NK-92 (cell line): Measurements from ENCODE around the gene NUFIP1.
"Not testable (repeated sequence)": the region's sequence is repeated elsewhere in the genome, so short reads cannot be mapped to it uniquely, and the experiment has no call there.

Source experiments
- DNase-seq: peaks from one replicate; lab custom pipeline; 2025; ENCODE audit not compliant: unreplicated experiment; lab: John Stamatoyannopoulos, UW

NUFIP1 gene

DNA sequence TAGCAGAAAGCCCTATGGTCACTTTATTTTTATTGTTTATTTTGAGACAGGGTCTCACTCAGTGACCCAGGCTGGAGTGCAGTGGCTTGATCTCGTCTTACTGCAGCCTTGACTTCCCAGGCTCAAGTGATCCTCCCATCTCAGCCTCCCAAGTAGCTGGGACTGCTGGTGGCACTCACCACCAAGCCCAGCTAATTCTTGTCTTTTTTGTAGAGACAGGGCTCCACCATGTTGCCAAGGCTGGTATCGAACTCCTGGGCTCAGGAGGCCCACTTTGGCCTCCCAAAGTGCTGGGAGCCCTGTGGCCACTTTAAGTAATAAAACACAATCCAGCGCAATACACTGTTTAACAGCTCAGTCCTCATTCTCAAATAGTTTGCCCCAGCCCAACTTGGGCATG lies 69.3 kb downstream of the NUFIP1 start:
- no peak for DNase-seq

DNA sequence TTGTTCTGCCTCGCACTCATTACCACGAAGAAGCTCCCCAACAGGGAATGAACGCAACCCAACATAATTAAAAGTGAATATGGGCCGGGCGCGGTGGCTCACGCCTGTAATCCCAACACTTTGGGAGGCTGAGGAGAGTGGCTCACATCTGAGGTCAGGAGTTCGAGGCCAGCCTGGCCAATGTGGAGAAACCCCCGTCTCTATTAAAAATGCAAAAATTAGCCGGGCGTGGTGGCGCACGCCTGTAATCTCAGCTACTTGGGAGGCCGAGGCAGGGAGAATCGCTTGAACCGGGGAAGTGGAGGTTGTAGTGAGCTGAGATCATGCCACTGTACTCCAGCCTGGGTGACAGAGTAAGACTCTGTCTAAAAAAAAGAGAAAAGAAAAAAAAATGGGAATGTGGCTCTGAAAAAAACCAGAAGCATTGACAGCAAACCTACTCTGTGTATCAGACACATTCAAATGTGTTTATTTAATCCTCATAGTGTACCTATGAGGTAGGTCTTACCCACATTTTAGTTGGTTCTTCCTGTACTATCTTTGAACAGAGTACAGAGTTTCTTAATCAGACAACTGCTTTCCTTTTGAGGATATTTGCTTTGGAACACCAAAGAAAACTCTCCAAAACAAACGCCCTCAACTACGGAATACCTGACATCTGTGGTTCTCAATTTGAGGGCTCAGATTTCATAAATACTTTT lies 70.0 kb downstream of the NUFIP1 start:
- no peak for DNase-seq

DNA sequence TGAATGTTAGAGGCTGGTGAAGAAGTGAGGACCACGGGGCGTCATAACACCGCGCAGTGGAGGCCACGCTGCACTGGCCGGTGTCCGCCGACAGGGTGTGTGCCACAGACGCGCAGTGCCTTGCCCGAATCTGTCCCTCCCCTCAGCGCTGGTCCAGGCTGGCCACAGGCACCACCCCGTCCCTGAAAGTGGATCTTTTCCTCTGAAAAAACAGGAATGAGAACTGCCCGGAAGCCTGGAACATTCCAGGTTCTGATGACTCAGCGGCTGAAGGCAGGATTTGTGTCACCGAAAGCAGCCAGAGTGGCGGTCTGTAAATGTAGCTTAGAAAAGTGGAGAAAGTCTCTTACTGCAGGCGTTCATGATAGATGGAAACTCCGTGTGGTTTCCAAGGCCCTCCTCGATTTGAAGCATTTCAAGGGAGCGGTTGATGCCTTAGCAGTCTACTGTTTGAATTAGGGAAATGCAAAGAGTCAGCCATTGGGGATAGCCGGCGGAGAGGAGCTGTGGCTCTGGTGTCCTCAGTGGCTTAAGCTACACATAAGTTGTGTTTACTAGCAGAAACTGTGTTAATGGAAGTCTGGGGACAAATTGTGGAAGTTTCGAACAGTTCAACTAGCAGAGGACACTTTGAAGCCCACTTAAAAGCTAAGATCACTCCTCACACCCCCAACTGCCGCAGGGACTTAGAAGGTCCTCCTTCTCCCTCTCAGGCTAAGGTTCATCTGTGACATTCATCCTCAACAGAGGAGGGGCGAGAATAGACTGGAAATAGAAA lies 70.8 kb downstream of the NUFIP1 start:
- DNase-seq, result peak; percentile 22

DNA sequence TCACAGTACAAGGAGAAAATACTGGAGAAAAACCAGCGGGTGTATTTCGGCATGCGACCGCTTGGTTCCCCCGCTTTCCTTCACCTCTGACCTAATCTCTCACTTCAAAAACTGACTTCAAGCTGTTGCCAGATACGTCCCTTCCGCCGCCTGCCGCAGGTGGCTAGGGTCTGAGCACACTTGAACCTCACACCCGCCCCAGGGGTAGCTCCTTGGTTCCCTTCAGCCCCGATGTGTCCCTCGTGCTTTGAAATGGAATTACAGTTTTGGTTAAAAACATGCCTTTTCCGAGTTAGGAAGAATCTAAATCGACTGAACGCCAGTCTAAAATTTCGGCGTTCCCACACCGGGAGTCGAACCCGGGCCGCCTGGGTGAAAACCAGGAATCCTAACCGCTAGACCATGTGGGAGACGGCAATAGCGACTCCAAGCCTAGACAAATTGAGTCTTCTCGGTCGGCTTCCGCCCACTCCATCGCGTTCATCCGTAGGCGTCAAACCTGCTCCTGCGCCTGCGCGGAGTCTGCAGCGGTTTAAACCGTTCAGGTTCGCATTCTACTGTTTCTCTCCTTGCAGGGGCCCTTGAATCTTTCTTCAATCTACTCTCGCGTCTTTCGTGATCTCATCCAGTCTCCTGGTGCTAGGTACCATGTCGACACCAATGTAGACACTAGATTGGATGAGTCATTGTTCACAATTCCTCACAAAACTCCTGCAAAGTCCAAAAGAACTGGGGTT lies 71.5 kb downstream of the NUFIP1 start:
- peak; percentile 84 for DNase-seq

DNA sequence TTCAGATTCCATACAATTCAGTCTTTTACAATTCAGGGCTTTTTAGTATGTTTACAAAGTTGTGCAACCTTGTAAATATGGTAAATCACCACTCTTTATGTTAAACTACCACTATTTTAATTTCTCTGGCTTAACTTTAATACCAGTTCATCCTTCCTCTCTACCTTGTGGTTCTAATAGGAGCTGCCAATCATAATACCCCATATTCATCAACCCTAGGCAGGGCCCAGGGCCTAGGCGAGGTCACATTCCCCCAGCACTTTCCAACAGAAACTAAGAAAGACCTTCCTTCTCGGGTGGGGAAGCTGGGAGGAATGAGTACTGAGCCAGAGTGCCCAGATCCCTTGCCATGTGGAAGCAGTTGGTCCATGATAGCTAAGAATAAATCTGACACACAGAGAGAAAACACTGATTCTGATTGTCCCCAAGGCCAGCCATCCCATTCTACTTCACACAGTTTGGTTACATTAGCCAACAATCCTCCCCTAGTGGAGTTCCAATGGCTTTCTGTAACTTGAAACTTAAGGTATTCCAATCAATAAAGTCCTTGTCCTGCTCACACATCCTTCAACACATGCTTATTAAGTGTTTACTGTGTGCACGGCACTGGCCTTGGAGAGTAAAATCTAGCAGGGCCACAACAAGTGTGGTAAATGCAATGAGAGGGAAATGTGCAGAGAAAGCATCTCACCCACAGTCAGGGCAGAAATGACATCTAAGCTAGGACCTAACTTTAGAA lies 76.8 kb downstream of the NUFIP1 start:
- no peak for DNase-seq

DNA sequence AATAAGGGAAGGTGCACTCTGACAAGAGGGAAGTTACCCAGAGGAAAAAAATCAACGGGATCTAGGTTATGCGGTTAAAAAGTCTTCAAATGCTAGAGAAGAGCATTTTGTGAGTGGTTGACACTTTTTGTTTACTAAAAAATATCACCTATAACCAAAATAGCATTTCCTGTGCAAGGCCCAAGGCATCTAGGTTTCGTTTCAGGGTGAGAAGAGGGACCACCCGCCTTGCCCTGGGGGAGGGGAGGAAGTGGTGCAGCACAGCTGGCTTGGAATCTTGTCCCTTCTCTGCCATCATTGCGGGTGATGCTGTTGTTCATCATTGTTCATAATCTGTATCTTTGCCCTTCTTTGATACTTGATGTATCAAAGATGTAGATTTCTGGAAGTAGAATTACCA lies 80.6 kb downstream of the NUFIP1 start:
- DNase-seq, result no peak

DNA sequence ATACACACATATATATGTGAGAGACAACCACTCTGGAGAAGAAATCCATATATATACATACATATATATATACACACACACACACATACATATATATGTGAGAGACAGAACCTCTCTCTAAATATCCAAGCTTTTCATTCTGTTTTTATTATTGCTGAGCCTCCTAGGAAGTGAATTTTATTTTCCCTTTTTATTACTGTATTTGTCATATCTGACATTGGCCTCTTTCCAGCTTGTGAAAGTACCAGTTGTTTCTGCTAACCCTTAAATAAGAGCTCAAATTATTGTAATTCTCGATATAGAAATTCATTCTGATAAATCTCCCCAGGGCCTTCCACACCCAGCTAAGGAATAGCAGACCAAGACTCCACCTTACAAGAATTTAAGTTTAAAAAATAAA lies 81.0 kb downstream of the NUFIP1 start:
- DNase-seq, result no peak

DNA sequence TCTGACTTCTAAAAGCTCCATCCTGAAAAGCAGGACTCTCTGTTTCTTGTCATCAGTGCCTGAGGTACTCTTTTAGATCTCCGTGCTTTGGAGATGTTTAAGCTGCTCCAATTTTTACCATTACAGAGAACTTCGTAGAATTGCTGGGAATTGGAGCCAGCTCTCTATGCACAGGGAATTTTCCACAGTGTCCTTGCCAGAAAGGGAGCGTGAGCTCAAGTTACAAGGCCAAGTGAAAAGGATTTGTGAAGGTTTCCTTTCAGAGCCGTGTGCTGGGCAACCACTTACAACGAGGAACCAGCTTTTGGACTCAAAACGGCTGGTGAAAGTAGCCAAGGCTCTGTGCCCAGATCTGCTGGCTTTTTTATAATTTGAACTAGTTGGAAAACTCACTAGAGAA lies 82.6 kb downstream of the NUFIP1 start:
- no peak for DNase-seq

DNA sequence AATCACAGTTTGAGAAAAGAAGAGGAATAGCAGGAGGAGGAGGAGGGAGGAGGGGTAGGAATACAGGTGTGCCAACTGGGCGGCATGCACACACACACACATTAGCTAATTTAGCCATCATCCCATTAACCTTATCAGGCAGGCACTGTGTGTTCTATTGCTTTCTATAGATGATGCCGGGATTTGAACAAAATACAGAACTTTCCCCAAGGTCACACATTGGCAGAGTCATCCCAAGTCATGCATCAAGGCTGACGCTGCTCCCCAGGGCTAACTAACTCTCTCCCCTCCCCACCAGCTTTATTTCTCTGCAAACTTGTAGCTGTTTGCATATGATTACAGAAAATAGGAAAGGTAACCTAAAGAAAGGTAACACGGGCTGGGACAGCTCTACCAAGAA lies 83.0 kb downstream of the NUFIP1 start:
- DNase-seq, result no peak

DNA sequence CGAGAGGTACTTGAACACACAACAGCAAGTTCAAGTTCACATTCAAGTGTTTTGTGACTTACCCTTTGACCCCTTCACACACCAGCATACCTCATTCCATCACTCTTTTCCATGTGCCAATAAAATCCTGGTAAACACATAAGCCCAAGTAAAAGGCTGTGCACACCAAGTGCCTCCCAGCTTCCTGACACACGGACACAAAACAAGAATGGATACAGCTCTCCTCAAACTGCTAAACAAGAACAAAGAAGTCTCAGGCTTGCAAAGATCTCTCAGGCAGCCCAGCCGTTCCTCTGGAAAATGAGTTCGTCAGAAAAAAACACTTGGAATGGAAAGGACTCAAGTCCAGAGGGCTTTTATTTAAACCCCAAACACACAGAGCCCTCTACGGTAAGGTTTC lies 83.7 kb downstream of the NUFIP1 start:
- DNase-seq, result no peak

DNA sequence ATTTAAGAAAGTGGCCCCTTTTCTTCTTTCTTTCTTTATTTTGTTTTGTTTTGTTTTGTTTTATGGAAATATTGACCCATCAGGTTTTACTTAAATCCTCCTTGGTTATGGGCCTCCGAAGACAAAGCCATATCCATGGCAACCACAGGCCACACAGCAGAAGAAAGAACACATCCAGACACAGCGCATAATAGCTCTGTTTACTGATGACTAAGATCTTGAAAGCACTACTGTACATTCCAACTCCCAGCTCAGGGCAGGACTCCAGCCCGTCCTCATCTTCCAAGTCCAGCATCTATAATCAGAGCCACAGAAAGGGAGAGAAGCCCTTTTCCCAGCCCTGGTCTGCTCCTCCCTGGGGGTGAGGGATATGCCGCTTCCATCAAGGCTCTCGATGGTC lies 84.3 kb downstream of the NUFIP1 start:
- DNase-seq, result no peak

DNA sequence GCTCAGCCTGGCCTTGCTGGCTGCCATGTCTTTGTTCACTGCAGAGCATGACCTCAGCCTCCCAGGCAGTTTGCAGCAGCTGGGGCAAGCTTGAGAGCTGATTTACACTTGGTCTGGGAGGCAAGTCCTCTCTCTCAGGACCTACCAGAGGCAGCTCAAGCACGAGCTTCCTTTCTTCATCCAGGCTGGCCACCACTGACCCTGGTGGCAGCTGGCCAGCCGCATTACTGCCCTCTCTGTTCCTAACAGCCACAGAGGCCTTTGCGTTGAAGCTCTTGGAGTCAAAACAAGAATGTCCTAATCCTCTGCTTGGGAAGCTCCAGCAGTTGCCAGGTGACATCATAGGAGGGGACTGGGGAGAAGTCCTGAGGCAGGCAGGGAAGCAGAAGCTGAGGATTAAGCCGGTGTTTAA lies 85.7 kb downstream of the NUFIP1 start:
- no peak for DNase-seq

DNA sequence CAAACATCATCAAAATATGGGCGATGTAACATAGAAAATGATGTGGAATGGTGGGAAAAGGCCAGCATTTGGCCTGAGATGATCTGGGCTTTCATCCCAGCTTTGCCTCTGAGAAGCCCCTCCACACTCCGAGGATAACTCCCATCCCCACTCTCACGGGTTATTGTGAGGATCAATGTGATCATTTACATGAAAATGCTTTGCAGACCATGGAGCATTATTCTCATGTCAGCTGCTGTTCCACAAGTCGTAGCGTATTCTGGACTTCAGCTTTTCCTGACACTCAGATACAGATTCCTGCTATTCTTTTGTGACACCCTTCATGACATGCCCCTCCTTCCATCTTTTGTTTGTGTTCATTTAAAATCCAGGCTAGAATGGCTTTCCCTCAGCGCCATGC lies 86.5 kb downstream of the NUFIP1 start:
- DNase-seq, result no peak

DNA sequence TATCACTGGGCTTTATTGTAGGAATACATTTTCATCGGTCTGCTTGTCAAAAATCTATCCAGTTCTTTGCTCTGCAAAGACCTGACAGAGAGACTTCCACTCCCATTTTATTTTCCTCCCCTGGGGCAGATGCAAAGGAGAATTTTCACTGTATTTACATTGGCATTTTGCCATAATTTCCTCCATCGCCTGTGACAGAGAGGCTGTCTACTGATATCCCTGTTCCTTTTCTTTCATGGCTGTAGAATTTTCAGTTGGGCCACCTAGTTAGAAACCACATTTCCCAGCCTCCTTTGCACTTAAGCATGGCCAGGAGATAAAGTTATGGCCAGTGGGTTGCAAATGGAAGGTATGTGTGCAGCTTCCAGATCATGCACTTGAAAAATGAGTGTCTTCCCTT lies 89.3 kb downstream of the NUFIP1 start:
- no peak for DNase-seq

DNA sequence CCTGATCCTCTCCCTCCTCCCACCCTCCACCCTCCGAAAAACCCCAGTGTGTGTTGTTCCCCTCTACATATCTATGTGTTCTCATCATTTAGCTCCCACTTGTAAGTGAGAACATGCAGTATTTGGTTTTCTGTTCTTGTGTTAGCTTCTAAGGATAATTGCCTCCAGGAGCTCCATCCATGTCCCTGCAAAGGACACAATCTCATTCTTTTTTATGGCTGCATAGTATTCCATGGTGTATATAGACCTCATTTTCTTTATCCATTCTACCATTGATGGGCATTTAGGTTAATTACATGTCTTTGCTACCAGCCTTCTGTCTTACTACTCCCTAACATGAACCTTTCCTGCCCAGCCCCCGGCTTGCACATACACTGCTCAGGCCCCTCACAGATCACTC lies 91.0 kb downstream of the NUFIP1 start:
- DNase-seq, result not testable (repeated sequence)

DNA sequence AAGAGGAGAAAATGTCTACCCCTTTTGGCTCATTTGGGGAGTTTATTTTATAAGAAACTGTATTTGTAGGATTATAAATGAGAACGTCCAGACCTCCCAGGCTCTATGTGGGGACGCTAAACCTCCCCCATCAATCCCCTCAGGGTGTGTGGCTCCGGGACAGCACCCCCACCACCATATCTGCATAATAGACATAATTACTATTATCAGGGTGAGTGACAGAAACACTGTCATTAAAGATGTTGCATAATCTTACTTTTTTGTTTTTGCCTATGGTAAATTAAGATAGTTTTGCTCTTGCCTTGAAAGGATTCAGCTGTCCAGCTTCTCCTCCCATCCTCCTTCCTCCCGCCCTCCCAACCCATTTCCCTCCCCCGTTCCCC lies 93.3 kb downstream of the NUFIP1 start:
- no peak for DNase-seq

DNA sequence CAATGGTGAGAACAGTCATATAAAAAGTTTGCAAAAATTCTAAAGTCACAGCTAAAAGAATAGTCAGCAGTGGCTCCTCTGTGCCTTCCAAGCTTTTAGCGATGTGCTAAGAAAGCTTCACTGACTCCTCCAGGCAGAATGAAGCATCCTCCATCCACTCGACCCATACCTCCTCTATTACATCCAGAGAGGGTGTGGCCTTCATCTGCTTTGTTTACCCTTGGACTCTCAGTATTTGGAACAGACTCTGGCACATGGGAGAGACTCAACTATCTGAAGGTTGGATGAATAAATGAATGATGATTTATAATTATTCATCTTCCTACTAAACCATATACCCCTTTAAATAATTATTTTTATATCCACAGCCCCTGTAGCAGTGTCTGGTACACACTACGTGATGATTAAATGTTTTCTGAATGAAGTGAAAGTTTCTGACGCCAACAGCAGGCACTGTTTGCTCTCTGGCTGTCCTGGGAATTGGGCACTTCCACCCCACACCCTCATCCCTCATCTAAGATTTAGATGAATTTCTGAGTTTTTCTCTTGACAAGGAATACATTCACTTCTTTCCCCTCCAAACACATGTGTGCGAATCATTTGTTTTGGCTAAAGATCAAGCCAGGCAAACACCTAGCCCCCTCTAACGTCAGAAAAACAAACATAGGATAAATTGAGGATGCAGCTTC lies 93.9 kb downstream of the NUFIP1 start:
- DNase-seq, result no peak

DNA sequence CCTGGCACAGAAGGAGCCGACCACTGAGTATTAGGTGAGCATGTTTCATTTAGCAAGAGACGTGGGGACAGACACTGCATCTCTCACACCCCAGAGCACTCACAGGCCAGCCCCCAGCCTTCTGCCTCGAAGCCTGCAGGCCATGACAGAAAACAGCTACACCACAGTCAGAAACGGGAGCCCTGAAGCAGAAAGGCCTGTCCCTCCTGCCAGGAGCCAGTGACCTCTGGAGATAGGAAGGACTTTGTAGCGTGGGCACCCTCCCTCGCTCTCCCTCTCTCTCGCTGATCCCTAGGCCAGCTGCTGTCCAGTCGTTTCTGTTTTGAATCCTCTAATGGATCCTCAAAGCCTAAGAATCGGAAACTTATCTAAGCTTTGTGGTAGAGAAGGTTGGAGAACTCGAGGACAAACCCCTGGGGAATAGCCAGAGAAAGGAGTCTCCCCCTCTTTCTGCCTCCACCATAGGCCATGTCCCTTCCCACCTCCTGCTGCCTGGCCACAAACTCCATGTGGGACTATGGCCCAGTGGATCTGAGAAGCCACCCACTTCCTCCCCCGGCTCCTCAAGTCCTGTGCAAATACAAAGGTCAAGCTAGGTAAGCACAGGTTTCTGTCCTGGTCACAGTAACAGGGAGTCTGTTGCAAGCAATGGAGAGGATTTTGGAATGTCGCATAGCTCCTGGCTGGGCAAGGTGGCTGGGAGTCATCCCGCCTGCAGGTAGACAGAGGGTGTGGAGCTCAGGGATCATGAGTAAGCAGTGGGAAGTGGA lies 95.1 kb downstream of the NUFIP1 start:
- DNase-seq, result no peak
